HG02981 (cell line): ENCODE data around the gene LZIC.

Experiments
- ATAC-seq: cut with Tn5 transposase; IDR thresholded peaks from one replicate; pipeline ENCODE4 v1.9.1; 2021; ENCODE audit warnings: mild to moderate bottlenecking, moderate library complexity; ENCODE audit not compliant: unreplicated experiment

LZIC gene

DNA sequence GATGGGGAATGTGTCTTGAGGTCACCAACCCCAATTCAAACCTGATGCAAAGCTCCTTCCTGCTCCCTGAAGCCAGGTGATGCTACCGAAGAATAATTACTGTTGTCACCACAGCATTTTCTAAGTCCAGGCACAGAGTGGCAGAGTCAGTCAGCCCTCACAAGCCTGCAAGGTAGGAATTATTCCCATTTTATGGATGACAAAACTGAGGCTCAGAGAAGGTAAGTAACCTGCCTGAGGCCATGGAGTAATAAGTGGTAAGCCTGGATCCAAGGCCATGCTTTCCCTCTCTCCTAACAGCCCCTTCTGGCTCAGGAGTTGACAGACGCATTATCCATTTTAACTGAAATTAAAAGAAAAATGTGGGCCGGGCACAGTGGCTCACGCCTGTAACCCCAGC, 56.1 kb downstream of the LZIC start:
- ATAC-seq, result no peak

DNA sequence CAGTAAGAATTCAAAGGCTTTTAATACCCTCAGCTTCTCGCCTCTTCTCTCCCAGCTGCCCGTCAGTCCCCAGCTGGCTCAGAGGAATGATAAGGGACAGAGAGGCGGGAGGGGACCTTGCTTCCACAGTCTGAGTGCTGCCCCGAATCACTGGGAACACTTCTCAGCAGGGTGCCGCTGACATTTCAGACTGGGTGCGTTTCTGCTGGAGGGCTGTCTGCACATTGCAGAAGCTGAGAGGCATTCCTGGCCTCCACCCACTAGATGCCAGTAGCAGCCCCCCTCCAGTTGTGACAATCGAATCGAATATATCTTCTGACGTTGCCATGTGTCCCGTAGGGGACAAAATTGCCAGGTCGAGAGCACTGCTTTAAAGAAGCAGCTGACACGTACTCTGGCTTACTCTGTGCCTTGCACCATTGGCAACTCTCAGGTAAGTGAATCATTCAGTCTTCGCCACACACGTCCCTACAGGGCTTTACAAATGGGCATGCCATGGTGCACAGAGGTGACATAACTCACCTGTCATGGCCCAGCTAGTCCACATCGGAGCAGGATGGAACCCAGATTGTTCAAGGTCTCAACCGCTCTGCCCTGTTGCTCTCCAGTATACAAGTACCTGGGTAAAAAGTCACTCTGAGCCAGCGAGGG, 57.0 kb downstream of the LZIC start:
- no peak for ATAC-seq

DNA sequence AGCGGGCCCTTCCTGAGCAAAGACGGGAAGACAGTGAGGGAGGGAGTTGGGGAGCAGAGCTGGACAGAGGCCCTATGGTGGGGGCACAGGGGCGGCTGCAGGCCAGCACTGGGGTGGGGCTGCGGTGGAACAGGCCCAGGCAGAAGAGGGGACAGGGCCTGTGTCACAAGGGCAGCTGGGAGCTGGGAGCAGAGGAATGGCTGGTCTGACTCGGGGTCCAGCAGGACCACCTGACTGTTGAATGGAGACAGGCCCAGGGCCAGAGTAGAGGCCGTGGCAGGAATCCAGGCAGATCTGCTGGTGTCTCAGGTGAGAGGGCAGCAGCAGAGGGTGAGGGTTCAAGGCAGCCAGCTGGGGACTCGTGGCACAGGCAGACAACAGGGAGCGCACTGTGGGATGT, 58.4 kb downstream of the LZIC start:
- ATAC-seq, result no peak

DNA sequence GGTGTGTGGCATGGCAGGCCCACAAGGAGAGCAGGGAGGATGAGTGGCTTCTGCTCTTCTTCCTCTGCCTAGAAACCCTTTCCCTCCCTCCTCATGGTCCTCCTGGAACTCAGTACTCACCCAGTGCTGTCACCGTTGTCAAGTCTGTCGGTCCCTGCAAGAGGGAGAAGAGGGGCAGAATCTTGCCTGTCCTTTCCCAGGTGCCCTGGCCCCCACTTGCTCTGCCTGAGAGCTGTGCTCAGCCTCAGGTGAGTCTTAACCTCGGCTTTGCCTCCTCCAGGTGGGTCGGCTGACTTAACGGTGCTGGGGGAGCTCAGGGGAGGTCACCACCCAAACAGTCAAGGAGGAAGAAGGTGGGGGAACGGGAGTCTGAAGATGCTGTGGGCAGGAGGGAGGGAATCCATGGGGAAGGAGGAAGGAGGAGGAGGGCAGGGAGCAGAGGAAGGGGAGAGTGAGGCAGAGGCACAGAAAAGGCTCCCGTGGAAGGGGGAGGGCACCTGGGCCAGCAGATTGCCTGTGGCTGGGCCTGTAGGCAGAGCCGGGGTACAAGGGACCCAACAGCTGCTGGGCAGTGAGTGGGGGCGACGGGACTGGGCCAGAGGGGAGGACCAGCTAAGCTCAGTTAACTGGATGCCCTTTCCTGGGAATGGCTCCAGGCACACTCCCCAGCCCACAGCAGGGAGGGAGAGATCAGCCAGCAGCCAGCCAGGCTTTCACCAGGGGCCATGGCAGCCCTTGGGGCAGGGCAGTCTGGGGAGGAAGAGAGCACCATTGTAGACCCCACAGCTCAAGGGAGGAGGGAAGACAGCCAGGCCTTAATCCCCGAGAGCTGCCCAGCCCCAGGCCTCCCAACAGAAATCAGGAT, 59.4 kb downstream of the LZIC start:
- ATAC-seq, result no peak

DNA sequence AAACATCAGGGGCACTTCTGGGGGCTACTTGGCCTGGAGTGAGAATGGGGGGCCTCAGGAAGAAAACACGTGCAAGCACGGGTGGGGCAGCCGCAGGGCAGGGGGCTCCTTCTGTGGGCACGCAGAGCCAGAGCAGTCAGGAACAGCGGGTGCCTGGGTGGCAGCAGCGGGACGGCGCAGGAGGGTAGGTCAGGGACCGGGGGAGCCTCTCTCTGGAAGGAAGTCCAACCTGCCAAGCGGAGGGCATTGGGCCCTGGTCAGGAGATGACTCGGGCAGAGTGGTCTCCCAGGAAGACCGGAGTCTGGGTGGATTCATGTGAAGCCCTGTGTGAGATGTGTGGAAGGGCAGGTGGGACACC, 60.3 kb downstream of the LZIC start:
- ATAC-seq, result no peak

DNA sequence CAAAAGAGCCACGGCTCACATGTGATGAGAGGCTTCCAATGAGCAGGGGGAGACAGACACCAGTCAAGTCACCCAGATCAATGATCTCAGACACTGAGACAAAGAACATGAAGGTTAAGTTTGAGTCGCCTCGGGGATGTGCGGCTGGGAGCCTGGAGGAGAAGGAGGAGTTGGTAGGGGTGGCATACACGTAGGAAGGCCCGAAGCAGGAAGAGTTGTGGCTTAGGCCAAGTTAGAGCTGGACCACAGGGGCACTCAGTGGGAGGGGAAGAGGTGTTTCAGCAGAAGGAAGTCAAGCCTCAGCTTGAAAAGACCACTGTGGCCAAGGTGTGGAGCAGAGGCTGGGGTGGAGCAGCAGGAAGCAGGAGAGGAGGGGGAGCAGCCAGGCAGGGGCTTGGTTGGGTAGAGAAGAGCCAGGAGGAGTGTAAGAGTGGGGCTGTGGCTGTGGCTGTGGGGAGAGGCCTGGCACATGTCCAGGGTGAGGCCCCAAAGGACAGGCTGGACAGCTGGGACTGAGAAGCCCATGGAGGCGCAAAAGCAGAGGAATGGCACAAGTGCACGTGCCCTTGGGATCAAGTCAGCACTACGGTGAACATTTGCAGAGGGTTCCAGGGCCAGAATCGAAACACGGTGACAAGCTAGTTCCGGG, 60.8 kb downstream of the LZIC start:
- ATAC-seq, result no peak

DNA sequence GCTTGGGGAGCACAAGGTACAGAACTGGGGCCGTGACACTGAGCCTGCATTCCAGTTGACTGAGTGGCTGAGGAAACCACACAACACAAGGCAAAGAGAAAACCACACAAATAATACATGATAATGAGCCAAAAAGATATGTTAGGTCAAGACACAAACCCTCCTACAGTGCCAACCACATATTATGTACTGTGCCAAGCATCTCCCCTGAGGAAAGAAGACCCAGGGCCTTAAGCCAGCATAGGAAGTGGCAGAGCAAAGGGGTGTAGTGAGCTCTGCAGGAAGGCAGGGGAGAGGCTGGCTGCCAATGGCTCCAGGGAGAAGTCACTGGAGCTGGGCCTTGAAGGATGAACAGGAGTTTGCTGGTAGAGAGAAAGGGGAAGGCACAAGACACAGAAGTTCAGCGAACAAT, 61.3 kb downstream of the LZIC start:
- ATAC-seq, result no peak
